NCI-H510A treated with DMSO at 0.1 percent for 48 hours (cell line): ENCODE data around the gene PLBD2.
A peak's percentile ranks its signal among the peaks of the same experiment; 100 is the strongest.
"Not testable (repeated sequence)": the region's sequence is repeated elsewhere in the genome, so short reads cannot be mapped to it uniquely, and the experiment has no call there.

Experiments
- DNase-seq: peaks from one replicate; lab custom pipeline; 2025; lab: John Stamatoyannopoulos, UW

The PLBD2 gene

DNA sequence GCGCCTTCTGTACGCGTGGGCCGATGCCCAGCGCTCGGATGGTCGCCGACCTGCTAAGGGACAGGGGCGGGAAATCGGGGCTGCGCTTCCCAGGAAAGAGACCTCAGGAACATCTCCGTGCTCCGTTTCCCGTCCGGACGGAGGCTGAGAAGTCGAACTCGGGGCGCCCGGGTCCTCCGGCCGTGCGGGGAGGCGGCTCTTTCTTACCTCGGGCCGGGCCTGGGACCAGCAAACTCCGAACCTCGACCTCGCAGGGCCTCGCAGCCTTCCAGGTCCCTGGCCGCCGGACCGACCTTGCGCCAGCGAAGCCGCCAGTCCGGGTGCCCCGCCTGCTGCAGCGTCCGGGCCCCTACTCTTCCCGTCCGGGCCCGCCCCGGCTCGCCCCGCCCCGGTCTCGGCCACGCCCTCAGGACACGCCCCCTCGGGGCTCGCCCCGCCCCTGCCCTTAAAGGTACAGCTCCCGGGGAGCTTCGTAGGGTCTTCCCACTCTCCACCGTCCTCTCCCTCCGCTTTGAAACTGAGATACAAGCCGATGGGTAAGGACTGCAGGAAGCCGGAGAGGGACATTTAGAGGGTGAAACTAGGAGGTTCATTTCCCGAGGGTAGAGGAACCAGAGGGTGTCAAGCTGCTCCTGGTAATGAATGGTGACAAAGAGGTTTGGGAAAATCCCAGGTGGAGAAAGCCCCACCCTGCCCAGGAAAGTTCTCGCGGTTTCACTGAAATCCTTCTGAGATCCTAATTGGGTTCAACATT is 23.4 kb upstream of the PLBD2 start, which contains the start of gene SLC8B1:
TSS of gene SLC8B1 (minus strand) at position 324 of the 754 bp plus-strand sequence. CDS start 2,231 bp downstream, outside the sequence.
- DNase-seq, result peak; percentile 86

DNA sequence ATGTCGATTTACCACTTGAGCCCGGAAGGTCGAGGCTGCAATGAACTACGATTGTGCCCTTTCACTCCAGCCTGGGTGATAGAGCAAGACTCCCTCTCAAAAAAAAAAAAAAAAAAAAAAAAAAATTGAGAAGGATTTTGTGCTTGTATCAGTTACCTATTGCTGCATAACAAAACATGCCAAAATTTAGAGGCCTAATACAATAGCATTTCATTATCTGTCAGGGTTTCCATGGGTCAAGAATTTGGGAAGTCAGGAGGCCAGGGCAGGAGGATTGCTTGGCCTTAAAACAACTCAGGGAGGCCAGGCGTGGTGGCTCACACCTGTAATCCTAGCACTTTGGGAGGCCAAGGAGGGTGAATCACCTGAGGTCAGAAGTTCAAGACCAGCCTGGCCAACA is 18.8 kb upstream of the PLBD2 start:
- no peak for DNase-seq

GRCh38 chr12:113340061-113340460 is 18.3 kb upstream of the PLBD2 start:
- no peak for DNase-seq

DNA sequence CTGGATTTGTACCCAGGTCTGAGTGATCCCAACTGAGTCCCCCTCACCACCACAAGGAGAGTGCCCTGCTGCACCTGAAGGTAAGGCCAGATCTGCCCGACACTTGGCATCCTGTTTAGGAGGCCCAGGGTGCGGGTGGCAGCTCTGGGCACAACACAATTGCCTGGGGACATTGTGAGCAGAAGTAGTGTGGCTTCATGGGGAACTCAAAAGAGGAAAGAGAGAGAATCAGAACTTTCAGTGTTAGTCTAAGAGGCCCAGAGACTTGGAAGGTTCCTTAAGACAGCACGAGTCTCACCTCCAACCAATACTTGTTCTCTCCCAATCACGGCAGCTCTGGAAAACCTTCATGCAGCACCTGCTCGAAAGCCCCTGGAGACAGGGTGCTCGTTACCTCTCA is 16.9 kb upstream of the PLBD2 start:
- no peak for DNase-seq

GRCh38 chr12:113345318-113345717 is 13.1 kb upstream of the PLBD2 start:
- no peak for DNase-seq

DNA sequence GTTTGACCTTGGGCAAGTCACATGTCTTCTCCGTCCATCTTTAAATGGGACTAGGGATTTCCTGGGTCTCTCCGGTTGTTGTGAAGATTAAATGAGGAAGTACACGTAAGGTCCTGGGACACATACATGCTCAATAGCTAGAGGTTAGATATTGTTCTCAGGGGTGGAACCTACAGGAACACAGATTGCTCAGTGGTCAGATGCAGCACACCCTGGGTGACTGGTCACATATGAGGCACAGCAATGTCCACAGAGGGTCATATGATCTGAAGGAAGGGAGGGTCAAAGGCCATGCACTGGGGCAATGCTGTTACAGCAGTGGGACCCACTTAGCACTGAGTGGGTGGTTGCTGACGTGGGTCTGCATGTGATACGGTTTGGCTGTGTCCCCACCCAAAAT is 12.0 kb upstream of the PLBD2 start:
- no peak for DNase-seq

GRCh38 chr12:113347107-113347506 is 11.3 kb upstream of the PLBD2 start:
- no peak for DNase-seq

- no peak for DNase-seq
Observed at GRCh38 chr12:113347892-113348291, 10.5 kb upstream of the PLBD2 start.

- DNase-seq, result no peak
Observed at GRCh38 chr12:113348849-113349536, 9.4 kb upstream of the PLBD2 start.

DNA sequence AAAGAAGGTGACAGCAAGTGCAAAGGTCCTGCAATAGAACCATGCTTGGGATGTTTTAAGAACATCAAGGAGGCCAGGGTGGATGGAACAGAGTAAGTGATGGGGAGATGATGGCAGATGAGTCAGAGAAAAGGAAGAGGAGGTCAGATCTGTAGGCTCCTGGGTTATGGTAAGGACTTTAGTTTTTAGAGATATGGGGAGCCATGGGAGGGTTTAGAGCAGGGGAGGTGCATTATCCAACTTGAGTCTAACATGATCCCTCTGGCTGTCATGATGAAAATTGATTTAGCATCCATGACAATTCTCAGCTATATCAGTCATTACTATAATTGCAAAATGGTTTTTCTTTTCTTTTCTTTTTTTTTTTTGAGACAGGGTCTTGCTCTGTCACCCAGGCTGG is 7.3 kb upstream of the PLBD2 start:
- DNase-seq, result no peak

GRCh38 chr12:113354192-113354591 is 4.2 kb upstream of the PLBD2 start:
- DNase-seq, result not testable (repeated sequence)

DNA sequence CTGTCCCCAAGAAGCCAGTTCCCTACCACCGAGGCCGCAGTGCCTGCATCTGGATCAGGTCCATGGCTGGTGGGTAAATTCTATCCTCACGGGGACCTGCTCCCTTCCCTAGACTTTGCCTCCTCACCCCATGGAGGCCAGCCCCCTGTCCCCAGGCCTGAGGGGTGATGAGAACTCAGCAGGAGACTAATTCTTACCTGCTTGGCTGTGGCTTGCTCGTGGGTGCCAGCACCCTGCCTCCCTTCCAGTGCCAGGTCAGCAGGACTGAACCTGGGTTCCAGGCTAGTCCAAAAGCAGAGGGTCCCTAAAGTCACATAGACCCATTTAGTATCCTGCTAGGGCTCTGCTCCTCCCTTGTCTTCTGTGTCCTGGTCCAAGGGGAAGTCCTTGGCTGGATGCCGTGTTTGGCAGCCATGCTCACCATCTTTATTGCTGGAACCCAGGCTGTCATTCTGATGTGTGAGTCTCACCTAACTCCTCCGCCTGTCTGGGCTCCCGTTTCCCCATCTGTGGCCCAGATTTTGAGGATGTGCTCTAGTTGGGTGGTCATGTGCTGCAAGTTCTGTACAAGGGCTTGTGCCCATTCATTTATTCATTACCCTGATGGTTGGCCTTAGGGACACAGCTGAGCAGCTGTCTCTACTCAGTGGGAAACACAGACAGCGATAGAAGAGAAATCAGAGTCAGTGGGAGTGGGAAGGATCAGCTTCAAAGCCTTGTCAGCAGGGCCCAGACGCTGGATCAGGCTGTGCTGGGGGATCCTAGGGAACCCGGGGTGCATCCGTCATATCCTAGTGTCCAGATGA is 949 bp downstream of the PLBD2 start:
- no peak for DNase-seq

DNA sequence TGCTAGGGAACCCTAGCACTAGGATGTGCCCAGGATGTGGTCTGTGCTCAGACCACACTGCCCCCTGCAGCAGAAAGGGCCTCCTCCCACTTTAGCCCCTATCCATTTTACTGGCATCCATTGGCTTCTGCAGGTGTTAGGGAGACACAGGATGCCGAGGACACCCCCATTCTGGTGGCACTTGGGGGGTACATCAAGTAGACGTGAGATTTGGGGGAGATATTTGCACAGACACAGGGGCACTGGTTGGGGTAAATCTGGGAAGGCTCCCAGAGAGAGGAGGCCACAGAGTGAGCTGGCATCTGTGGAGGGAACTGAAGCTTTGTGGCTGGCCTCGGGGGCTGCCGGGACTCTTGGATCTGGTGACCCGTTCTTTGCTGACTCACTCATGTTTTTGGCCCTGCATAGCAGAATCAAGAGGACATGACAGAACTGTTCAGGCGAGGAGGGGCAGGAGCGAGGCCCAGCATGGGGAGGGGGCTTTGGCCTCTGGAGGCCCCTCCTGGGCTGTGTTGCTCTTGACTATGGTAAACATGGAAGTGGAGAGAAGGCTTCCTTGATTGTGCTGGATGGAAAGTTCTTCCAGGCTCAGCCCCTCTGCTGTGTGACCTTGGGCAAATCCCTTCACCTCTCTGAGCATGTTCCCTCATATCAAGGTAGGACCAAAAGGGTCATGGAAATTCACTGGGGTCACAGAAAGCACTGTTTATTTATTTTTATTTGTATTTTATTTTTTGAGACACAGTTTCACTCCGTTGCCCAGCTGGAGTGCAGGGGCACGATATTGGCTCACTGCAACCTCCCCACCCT is 1.8 kb downstream of the PLBD2 start:
- DNase-seq, result no peak

GRCh38 chr12:113361574-113362370 is 3.4 kb downstream of the PLBD2 start:
- DNase-seq, result no peak

DNA sequence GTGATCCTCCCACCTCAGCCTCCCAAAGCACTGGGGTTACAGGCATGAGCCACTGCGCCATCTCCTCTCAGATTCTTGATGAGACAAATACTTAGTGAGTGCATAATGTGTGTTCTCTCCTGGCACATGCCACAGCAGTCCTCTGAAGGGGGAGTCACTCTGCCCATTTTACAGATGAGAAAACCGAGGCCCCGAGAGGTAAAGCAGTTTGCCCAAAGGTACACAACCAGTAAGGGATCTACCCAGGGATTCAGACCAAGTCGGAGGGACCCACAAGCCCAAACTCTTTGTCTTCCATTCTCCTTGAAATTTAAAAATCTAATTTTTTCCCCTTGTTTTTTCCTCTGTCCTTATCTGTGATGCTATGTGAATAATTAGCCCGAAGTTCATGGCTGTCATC is 6.3 kb downstream of the PLBD2 start:
- no peak for DNase-seq

DNA sequence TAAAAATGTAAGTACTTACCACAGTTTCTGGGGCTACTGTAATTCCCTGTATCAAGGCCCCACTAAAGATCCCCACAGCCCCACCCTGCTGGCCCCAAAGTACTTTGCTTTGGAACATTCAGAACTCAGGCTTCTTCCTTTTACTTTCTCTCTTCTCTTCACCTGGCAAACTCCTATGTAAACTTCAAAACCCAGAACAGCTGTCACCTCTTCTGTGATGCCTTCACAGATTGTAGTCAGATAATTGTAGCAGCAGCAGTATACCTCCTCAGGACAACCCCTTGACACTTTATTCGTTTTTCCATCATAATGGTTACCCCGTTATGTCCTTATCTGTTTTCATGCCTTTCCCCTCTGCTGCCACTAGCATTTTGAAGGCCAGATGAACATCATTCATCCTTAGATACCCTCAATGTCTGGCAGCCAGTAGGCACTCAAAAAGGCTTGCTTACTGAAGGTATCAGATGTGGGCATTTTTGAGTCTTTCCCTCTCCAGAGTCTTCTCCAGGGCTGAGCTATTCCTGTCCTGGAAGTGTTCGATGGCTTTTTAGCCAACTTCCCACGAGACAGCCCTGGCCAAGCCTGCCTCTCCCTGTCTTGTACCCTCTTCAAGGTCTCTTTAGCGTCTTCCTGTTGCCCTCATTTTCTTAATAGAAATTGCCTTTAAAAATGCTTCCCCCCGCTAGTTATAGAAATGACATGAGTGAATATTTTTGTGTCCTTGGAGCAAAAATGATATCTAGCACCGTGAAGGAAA is 7.4 kb downstream of the PLBD2 start:
- DNase-seq, result no peak

DNA sequence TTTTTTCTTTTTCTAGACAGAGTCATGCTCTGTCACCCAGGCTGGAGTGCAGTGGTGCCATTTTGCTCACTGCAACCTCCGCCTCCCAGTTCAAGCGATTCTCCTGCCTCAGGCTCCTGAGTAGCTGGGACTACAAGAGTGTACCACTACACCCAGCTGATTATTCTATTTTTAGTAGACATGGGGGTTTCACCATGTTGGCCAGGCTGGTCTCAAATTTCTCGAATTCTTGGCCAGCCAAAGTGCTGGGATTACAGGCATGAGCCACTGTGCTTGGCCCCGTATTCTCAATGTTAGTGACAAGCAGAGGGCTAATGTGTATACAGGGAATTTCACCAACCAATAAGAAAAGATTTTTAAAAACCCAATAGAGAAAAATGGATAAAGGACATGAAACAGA is 8.4 kb downstream of the PLBD2 start:
- DNase-seq, result no peak

DNA sequence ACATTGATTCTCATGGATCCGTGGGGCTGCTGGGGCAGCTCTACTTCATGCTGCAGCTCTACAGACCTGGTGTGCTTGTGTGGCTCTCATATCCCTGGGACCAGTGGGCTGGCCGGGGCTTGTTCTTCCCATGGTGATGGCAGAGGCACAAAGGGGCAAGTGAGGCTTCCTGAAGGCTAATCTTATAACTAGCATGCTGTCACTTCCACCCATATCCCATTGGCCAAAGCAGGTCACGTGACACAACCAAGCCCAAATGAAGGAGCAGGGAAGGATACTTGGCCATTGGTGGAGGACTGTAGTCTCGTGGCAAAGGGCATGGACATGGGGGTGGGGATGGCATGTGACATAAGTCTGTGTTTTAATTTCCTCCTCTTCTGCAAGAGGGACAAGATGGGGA is 9.9 kb downstream of the PLBD2 start:
- DNase-seq, result no peak

DNA sequence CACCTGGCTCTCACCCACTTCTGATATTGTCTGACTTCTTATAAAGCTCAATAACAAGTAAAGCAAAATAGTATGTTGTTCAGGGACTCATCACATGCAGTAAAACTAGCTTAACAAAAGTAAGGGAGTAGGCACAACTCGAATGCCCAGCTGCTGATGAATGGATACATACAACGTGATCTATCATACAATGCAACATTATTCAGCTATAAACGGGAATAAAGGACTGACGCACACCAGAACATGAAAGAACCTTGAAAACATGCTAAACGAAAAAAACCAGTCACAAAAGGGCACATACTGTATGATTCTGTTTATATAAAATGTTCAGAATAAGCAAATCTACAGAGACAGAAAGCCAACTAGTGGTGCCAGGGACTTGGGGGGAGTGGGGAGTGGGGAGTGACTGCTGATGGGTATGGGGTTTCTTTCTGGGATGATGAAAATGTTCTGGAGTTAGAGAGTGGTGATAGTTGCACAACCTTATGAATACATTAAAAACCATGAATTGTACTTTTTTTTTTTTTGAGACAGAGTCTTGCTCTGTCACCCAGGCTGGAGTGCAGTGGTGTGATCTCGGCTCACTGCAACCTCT is 11.1 kb downstream of the PLBD2 start:
- DNase-seq, result no peak
